Measurements from ENCODE around the gene DCDC1.

Gene DCDC1

GRCh38 chr11:31369348-31370329 is at the start of gene DCDC1, which contains the start of gene DNAJC24:
Gene DCDC1 (minus strand): TSS chr11:31369739. CDS start chr11:31328280, 41,459 bp downstream.
Gene DNAJC24 (plus strand): TSS chr11:31369860. CDS start chr11:31370749, 889 bp downstream.
- DNase-seq, result peak; percentile 89
- peak within 1 kb of the TSS; percentile 90 for H3K4me3 ChIP-seq (ENCODE audit: low read depth, low read length)
- no peaks in the 10 kb centered on the region for H3K36me3 ChIP-seq (replicated peaks)
- H3K27ac ChIP-seq, result peak within 1 kb of the TSS; percentile 17
- no peaks in the 10 kb centered on the region for H3K27me3 ChIP-seq (replicated peaks)
- in situ Hi-C loops (cut with HindIII; ENCODE audit: low pct_ligation_motif_present, low sequenced_read_pairs), result no loop called here
- TF ChIP-seq CTCF (IDR thresholded peaks at IDR 0.05; ENCODE audit: low read depth, low read length, missing control alignments), result no peak

GRCh38 chr11:31419138-31419537 is 49.6 kb upstream of the DCDC1 start:
- no peak for DNase-seq
- in situ Hi-C loops (cut with HindIII; ENCODE audit: low pct_ligation_motif_present, low sequenced_read_pairs), result no loop called here
- no peak for TF ChIP-seq CTCF (IDR thresholded peaks at IDR 0.05; ENCODE audit: low read depth, low read length, missing control alignments)
- Histone ChIP-seq H3K4me3 (ENCODE audit: low read depth, low read length) (no peak overlapping the region), H3K36me3 (replicated peaks) (no peaks in the 10 kb centered on the region), H3K27ac (no peak overlapping the region), H3K27me3 (replicated peaks) (no peaks in the 10 kb centered on the region)

GRCh38 chr11:31417816-31418215 is 48.3 kb upstream of the DCDC1 start:
- no peak for DNase-seq
- in situ Hi-C loops (cut with HindIII; ENCODE audit: low pct_ligation_motif_present, low sequenced_read_pairs), result no loop called here
- no peak for TF ChIP-seq CTCF (IDR thresholded peaks at IDR 0.05; ENCODE audit: low read depth, low read length, missing control alignments)

GRCh38 chr11:31417357-31417756 is 47.8 kb upstream of the DCDC1 start:
- H3K27ac ChIP-seq, result no peak overlapping the region
- TF ChIP-seq CTCF (IDR thresholded peaks at IDR 0.05; ENCODE audit: low read depth, low read length, missing control alignments), result no peak
- no peaks in the 10 kb centered on the region for H3K27me3 ChIP-seq (replicated peaks)
- no peak overlapping the region for H3K4me3 ChIP-seq (ENCODE audit: low read depth, low read length)
- no peaks in the 10 kb centered on the region for H3K36me3 ChIP-seq (replicated peaks)
- no peak for DNase-seq
- in situ Hi-C loops (cut with HindIII; ENCODE audit: low pct_ligation_motif_present, low sequenced_read_pairs), result no loop called here

More at GRCh38 chr11:31417816-31418215, 48.3 kb upstream of the DCDC1 start:
- no peak overlapping the region for H3K4me3 ChIP-seq (ENCODE audit: low read depth, low read length)
- H3K36me3 ChIP-seq (replicated peaks), result no peaks in the 10 kb centered on the region
- no peak overlapping the region for H3K27ac ChIP-seq
- H3K27me3 ChIP-seq (replicated peaks), result no peaks in the 10 kb centered on the region

GRCh38 chr11:31415435-31415834 is 45.9 kb upstream of the DCDC1 start:
- no peak for DNase-seq
- H3K4me3 ChIP-seq (ENCODE audit: low read depth, low read length), result no peak overlapping the region
- in situ Hi-C loops (cut with HindIII; ENCODE audit: low pct_ligation_motif_present, low sequenced_read_pairs), result no loop called here
- H3K27me3 ChIP-seq (replicated peaks), result no peaks in the 10 kb centered on the region
- TF ChIP-seq CTCF (IDR thresholded peaks at IDR 0.05; ENCODE audit: low read depth, low read length, missing control alignments), result no peak
- no peak overlapping the region for H3K27ac ChIP-seq
- no peaks in the 10 kb centered on the region for H3K36me3 ChIP-seq (replicated peaks)
